COR-L47 (cell line): Measurements from ENCODE around the gene MROH8.
"Not testable (repeated sequence)": the region's sequence is repeated elsewhere in the genome, so short reads cannot be mapped to it uniquely, and the experiment has no call there.

Source experiments
- DNase-seq: peaks from one replicate; lab custom pipeline; 2025; lab: John Stamatoyannopoulos, UW

The MROH8 gene

DNA sequence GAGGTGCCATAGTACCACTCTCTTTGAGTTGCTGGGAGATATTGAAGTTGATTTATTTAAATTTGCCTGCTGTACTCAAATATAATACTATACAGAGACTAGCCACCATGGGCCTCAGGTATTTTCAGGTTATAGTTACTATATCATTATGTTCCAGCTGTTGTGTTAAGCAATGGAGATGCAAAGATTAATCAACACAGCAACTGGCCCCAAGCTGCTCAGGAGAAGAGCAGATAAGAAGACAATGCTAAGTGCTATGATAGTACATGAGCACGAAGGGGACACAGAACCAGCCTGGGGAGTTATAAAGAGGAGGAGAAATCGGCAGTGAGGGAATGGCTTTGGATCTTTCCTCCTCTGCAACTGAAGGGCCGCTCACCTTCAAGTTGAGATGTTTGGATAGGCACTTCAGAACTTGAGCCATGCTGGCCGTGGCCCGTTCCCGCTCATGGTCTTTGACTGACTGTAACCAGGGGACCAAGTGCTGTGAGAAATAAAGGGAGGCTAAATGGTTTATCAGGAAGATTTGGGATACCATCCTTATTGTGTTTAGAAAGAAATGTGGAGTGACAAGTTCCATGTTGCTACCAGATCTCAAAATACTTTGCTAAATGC lies 24.6 kb downstream of the MROH8 start:
- no peak for DNase-seq

DNA sequence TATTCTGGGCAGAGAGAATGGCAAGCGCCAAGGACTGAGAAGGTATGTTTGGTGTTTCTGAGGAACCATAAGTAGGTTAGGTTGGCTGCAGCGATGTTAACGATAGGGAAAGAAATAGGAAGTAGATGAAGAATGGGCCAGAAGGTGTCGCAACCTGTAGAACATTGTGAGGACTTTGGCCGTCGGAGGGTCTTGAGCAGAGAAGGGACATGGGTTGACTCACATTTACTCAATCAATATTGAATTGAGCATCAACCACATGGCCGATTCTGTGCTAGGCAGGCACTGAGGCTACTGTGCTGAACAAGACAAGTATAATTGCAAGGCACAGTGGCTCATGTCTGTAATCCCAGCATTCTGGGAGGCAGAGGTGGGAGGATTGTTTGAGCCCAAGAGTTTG lies 27.1 kb downstream of the MROH8 start:
- DNase-seq: no peak

DNA sequence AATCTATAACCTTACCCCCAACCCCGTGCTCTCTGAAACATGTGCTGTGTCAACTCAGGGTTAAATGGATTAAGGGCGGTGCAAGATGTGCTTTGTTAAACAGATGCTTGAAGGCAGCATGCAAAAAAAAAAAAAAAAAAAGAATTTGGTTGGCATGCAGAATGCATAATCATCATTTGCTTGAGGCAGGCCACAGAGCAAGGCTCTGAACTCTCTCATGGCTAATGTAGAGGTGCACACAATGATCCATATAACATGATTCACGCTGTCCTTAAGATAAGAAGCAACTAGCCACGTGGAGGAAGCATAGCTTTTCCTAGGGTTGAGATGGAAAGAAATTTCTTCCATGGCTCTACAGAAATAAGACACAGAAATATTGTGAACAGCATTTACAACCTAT lies 27.8 kb downstream of the MROH8 start:
- no peak for DNase-seq

DNA sequence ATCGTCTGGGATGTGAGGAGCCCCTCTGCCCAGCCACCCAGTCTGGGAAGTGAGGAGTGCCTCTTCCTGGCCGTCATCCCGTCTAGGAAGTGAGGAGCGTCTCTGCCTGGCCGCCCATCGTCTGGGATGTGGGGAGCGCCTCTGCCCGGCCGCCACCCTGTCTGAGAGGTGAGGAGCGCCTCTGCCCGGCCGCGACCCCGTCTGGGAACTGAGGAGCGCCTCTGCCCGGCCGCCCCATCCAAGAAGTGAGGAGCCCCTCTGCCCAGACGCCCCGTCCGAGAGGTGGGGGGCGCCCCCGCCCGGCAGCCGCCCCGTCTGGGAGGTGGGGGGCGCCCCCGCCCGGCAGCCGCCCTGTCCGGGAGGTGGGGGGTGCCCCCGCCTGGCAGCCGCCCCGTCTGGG lies 28.5 kb downstream of the MROH8 start:
- DNase-seq: not testable (repeated sequence)

DNA sequence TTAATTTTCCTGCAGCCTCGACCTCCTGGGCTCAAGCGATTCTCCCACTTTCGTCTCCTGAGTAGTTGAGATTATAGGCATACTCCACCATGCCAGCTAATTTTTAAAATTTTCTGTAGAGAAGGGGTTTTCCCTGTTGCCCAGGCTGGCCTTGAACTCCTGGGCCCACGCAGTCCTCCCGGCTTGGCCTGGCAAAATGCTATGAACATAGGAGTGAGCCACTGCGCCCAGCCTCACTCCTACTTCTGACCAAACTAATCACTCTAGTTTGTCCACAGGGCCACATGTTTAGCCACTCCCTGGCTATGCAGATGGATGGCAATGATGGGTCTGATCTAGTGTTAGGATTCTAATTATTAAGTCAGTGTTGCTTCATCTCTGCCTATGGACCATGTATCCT lies 32.1 kb downstream of the MROH8 start:
- no peak for DNase-seq

DNA sequence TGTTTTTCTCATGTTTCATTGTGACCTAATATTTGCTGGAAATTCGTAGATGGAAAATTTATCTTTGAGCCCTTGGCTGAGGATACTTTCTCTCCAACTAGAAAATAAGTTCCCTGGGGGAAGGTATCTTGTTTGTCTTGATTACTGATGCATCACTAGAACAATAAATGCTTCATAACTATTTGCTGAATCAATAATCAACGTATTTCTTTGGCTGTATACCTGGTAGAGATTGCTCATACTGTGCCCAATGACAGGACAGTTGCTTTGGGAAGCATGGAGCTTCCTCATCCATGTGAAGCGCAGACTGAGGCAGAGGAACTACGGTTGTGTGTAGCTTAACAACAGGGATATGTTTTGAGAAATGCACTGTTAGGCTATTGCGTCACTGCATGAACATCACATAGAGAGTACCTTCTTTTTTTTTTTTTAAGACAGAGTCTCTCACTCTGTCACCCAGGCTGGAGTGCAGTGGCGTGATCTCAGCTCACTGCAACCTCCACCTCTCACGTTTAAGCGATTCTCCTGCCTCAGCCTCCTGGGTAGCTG lies 34.4 kb downstream of the MROH8 start:
- no peak for DNase-seq

DNA sequence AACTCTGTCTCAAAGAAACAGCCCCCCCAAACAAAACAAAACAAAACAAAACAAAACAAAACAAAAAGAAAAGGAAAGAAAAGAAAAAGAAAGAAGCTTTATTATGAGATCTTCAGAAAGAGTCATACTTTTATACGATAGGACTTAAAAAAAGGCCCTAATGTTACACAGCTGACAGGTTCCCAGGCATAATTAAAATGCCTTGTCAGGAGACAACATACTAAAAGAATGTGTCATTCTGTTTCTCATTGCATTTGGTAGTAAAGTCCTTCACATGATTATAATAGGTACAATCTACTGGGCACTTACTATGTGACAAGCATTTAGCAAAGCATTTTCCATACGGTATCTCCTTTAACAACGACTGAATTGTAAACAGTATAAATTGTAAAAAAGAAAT lies 36.6 kb downstream of the MROH8 start:
- no peak for DNase-seq

GRCh38 chr20:37137547-37137946 lies 41.8 kb downstream of the MROH8 start:
- no peak for DNase-seq

- DNase-seq: no peak
These were observed 45.4 kb downstream of the MROH8 start for GRCh38 chr20:37133952-37134351.

DNA sequence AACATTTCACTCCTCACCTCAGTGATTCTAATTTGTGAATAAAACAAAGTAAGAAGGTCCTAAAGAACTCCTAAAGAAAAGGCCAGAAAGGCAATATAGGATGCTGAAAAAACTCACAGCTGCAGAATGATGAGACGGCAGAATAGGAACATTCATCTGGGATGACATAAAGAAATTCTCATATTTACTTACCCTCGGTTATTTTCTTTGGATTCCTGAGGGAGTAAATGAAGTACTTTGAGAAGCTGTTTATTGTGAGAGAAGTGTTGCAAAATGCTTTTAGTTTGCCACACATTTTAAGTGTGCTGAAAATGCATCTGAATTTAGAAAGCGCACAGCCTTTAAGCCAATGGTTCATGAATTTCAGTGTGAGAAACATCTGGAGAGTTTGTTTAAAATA lies 47.9 kb downstream of the MROH8 start:
- DNase-seq: no peak

DNA sequence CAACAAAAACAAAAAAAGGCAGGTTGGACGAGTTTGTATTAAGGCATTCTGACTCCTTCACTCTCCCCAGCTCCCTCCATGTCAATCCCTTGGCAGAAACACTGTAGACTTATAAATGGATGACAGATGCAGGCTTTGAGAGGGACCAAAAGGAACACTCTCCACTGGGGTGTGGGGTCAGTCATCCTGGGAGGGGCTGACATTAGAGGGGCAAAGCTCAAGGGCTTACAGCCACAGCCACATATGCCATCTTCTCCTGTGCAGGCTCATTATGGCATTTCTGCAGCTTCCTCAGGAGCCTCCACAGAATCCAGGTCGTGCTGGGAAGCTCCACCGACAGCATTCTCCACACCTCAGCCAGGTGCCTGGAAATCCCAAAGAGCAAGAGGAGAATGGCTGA lies 50.5 kb downstream of the MROH8 start:
- no peak for DNase-seq

GRCh38 chr20:37126290-37126689 lies 53.1 kb downstream of the MROH8 start:
- DNase-seq: not testable (repeated sequence)

DNA sequence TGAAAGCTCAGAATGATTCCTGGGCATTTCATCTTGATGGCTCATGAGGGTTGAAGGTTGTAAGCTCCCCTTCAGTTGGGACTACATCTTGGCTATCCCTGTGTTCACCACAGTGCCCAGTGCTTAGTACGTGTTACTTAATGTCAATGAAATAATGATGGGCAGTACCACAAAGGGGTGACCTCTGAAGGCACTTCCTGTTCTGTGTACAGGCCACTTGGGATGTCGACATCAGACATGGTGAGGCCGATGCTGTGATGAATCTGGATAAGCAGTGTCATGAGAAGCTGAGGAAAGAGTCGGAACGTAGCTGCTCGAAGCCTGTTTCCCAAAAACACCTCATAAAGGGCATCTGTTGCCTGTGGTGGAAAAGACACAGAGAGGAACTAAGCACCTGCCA lies 55.9 kb downstream of the MROH8 start:
- DNase-seq: no peak

- no peak for DNase-seq
These were observed 58.9 kb downstream of the MROH8 start for GRCh38 chr20:37120497-37120896.

GRCh38 chr20:37119356-37120036 lies 59.9 kb downstream of the MROH8 start:
- no peak for DNase-seq

- no peak for DNase-seq
These were observed 65.3 kb downstream of the MROH8 start for GRCh38 chr20:37114012-37114411.

- no peak for DNase-seq
These were observed 67.4 kb downstream of the MROH8 start for GRCh38 chr20:37111926-37112455.

DNA sequence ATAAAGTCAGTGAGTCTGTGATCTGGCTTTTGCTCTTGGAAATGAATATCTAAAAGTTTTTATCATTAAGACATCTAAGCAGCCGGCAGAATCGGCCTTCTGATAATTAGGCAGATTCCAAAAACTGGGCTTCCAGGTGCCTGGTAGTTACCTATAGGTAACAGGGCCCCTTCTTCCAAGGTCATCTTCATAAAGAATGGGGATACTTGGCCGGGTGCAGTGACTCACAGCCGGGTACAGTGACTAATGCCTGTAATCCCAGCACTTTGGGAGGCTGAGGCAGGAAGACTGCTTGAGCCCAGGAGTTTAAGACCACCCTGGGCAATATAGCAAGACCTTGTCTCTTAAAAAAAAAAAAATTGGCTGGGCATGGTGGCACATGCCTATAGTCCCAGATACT lies 70.7 kb downstream of the MROH8 start:
- no peak for DNase-seq

DNA sequence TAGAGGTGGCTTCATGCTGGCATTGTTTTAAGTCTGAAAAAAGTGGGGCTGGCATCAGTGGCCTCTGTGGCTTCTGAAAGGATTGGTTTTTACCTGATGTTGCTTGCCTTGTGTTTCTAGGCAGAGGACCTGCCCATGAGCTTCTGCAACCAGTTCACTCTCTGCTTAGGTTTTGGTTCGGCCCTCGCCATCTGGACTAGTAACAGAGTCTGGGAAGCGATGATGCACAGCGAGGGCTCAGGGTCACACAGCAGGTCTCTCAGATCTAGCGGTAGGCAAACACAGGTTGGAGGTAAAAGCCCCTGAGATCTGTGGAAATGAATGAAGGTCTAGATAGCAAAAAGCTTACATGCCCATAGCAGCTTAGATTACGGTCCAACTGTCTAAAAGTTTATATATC lies 76.8 kb downstream of the MROH8 start:
- no peak for DNase-seq

DNA sequence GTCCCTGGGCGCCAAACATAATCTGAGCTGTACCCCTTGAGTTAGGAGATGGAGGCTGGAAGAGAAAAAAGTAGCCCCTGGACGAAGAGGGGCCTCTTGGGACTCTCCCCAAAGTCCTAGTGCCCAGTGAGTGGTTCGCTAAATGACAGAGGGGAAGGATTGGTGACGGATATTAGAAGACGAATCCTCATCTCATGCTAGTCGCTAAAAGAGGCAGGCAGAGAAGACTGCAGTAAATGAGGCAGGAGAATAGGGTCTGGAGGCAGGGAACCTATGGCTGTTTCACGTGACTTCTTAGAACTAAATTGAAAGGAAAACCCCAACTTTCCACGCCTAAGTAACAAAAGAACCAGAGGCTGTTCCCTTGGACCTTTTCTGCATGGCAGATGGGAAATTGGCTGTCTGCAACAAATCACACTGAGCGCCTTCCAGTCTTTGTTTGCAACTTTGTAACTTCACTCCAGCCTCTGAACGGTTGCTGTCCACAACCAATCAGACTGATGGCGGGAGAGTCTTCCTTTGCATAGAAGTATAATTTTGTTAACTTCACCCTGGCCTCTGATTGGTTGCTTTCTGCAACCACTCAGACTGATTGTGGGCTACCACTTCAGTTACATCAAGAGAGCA lies 82.8 kb downstream of the MROH8 start:
- no peak for DNase-seq

- peak; percentile 90 for DNase-seq
These were observed 83.5 kb downstream of the MROH8 start, which contains the start of gene RBL1 for GRCh38 chr20:37095599-37096414. TSS of gene RBL1 (minus strand) at chr20:37095997. CDS start at chr20:37095928, 69 bp downstream.

- no peak for DNase-seq
These were observed 84.2 kb downstream of the MROH8 start for GRCh38 chr20:37095108-37095598.
